GM21717 (cell line): ENCODE data around the gene GGT7.
"Not testable (repeated sequence)": the region's sequence is repeated elsewhere in the genome, so short reads cannot be mapped to it uniquely, and the experiment has no call there.

Experiments
- ATAC-seq: cut with Tn5 transposase; IDR thresholded peaks from one replicate; pipeline ENCODE4 v1.9.1; 2021; ENCODE audit warnings: mild to moderate bottlenecking, moderate library complexity; ENCODE audit not compliant: unreplicated experiment

GGT7 gene, protein sequence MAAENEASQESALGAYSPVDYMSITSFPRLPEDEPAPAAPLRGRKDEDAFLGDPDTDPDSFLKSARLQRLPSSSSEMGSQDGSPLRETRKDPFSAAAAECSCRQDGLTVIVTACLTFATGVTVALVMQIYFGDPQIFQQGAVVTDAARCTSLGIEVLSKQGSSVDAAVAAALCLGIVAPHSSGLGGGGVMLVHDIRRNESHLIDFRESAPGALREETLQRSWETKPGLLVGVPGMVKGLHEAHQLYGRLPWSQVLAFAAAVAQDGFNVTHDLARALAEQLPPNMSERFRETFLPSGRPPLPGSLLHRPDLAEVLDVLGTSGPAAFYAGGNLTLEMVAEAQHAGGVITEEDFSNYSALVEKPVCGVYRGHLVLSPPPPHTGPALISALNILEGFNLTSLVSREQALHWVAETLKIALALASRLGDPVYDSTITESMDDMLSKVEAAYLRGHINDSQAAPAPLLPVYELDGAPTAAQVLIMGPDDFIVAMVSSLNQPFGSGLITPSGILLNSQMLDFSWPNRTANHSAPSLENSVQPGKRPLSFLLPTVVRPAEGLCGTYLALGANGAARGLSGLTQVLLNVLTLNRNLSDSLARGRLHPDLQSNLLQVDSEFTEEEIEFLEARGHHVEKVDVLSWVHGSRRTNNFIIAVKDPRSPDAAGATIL

DNA sequence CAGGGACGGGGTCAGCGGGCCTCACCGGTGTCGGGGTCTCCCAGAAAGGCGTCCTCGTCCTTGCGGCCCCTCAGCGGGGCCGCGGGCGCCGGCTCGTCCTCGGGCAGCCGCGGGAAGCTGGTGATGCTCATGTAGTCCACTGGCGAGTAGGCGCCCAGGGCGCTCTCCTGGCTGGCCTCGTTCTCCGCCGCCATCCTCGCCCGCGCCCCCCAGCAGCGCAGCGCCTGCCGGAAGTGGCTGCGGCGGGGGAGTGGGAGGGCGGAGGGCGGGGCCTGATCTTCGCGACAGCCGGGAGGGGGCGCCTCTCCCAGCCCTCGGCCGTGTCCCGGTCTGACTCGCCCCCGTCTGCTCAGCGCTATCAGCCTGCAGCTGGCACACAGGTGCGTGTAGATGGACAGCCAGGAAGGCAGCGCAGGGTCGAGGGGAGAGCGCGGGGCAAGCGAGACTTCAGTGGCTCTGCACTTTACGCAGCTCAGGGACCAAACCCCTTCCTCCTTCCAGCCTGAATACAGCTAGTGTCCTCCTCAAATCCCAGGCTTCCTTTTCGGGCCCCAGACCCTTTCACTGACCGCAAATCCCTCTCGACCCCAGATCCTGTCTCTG lies at the start of gene GGT7:
Gene GGT7, minus strand, starts transcription at position 235 of the 603 bp plus-strand sequence. Its CDS starts 41 bp downstream, at position 194.
- no peak for ATAC-seq

DNA sequence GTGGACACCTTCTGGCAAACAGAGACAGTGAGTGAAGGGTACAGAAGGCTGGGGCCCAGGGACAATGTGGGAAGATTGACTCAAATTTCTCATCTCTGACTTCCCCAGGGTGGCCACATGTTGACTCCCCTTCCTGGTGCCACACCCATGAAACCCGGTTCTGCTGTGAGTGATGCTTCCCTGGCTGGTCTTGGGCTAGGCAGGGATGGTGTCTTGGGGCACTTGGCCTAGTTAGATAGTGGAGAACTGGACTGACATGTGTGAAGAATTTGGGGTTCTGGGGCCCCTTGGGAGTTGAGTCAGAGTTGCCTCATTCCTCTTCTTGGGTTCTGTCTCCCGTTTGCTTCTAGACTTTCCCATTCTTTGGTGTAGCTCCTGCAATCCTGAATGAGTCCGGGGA lies 48.8 kb upstream of the GGT7 start:
- ATAC-seq = no peak

DNA sequence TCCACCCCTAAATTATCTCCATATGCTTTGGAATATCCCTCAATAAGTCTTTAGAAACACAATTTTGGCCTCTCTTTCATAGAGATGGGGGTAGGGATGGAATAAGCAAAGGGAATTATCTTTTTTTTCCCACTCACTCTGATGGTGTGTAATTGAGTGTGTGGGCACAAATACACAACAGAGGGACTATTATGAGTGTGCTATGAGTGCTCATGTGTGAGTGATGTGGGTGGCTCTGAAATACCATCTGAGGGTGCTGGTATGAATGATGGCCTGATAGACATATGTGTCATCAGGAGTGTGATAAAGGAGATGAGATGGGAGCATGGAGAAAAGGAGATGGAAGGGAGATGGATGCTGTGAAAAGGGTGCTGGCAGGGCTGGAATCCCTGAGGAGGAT lies 47.4 kb upstream of the GGT7 start:
- no peak for ATAC-seq

- no peak for ATAC-seq
These were observed 44.2 kb upstream of the GGT7 start for GRCh38 chr20:34916774-34917354.

- ATAC-seq = no peak
These were observed 43.2 kb upstream of the GGT7 start for GRCh38 chr20:34915749-34916455.

GRCh38 chr20:34915131-34915530 lies 42.5 kb upstream of the GGT7 start:
- no peak for ATAC-seq

DNA sequence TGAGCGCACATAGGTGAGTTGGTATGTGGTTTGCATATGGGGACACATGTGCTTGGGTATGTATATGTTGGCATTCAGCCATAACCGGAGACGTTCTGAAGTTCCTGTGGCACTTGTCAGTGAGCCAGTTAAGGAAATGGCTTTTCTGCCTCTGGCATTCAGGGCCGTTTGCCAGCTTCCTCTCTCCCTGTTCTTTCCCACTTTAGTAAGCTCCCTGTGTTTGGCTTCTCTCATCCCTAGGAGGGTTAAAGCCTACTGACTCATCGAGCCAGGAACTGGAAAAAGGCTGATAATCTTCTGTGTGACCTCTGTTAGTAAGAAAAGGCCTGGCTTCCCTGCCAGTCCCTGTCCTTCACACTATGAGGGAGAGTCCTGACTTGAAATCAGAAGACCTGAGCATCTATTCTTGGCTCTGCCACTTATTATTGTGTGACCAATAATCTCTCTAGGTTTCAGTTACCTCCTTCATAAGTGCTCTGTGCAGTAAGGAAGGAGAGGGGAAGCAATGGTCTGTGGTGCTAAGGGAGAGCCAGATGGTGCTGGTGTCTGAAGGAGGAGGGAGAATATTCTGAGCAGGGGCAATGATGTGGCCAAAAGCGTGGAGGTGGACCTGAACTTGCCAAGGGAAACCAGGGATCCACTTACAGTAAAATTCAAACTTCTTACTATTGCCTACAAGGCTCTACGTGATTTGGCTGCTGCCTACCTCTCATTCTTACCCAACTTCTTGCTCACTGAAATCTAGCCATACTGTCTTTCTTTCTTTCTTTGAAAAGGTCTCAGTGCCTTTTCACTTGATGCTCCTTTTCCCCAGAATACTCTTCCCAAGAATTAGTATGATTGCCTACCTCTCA lies 35.2 kb upstream of the GGT7 start:
- ATAC-seq = no peak

DNA sequence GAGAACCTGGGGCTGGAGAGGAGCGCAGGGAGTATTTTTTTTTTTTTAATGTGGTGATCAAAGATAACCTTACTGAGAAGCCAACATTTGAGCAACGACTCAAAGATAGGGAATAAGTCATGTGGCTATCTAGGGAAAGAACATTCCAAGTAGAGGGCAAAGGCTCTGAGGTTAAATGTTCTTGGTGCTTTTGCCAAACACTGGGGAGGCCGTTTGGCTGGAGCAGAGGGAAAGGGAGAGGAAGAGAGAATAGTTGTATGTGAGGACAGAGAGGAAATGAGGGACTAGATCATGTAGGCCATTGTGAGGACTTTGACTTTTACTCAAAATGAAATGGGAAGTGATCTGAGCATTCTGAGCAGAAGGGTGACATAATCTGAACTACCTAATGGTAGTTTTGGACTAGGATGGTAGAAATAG lies 31.6 kb upstream of the GGT7 start:
- no peak for ATAC-seq

DNA sequence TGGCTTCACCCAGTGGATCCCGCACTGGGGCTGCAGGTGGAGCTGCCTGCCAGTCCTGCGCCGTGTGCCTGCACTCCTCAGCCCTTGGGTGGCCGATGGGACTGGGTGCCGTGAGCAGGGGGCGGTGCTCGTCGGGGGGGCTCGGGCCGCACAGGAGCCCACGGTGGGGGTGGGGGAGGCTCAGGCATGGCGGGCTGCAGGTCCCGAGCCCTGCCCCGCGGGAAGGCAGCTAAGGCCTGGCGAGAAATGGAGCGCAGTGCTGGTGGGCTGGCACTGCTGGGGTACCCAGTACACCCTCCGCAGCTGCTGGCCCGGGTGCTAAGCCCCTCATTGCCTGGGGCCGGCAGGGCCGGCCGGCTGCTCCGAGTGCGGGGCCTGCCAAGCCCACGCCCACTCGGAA lies 26.1 kb upstream of the GGT7 start:
- not testable (repeated sequence) for ATAC-seq

DNA sequence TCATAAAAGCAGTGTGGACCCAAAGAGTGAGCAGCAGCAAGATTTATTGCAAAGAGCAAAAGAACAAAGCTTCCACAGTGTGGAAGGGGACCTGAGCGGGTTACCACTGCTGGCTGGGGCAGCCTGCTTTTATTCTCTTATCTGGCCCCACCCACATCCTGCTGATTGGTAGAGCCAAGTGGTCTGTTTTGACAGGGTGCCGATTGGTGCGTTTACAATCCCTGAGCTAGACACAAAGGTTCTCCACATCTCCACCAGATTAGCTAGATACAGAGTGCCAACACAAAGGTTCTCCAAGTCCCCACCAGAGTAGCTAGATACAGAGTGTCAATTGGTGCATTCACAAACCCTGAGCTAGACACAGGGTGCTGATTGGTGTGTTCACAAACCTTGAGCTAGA lies 25.5 kb upstream of the GGT7 start:
- not testable (repeated sequence) for ATAC-seq

DNA sequence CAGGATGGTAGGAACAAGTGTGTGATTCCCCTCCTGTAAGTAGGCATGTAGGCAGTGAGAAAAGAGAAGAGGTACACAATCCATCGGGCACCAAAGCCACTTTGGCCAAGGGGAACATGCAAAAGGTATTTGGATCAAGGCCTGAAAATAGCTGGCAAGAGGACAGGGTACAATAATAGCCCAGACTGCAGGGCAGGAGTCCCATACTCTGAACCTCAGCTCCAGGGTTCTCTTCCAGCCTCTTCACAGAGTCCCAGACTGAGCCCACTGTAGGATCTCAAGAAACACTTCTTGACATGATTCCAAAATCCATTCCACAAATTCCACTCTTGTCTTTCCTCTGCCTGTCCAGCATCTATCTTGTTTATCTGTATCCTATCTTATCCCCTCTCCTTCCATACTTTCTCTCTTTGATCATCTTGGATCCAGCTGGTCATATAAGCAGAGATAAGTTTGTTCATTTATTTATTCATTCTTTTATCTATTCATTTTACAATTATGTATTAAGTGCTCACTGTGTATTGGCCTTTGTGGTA lies 23.5 kb upstream of the GGT7 start:
- no peak for ATAC-seq

- ATAC-seq = no peak
These were observed 22.8 kb upstream of the GGT7 start for GRCh38 chr20:34895465-34895864.

GRCh38 chr20:34894723-34895122 lies 22.1 kb upstream of the GGT7 start:
- ATAC-seq = no peak

- no peak for ATAC-seq
These were observed 20.0 kb upstream of the GGT7 start for GRCh38 chr20:34892671-34893070.

GRCh38 chr20:34891166-34892062 lies 18.8 kb upstream of the GGT7 start:
- ATAC-seq = no peak

GRCh38 chr20:34888468-34888867 lies 15.8 kb upstream of the GGT7 start:
- ATAC-seq = no peak

GRCh38 chr20:34887023-34887422 lies 14.4 kb upstream of the GGT7 start:
- no peak for ATAC-seq

DNA sequence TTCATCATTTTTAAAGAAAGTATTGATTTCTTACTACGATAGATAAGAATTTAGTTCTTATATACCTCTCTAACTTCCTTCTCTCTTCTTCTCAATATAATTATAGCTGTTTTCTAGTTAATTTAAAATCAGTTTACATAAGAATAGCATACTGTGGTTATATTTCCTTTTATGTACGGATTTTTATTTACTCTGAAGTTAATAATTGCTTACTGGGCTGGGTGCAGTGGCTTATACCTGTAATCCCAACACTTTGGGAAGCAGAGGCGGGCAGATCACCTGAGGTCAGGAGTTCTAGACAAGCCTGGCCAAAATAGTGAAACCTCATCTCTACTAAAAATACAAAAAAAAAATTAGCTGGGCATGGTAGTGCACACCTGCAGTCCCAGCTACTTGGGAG lies 13.5 kb upstream of the GGT7 start:
- no peak for ATAC-seq

GRCh38 chr20:34884260-34884659 lies 11.6 kb upstream of the GGT7 start:
- no peak for ATAC-seq
